Psoas muscle (tissue), 8 donors: ENCODE results near the gene STK17A. TPM values are rescaled to one million over a fixed set of nuclear protein-coding genes. Genes with fewer than 3 reads are reported as not detected.
"Not testable (repeated sequence)": the region's sequence is repeated elsewhere in the genome, so short reads cannot be mapped to it uniquely, and the experiment has no call there.

Experiments
- ATAC-seq, 4 donors: fragments of 200-7000 bp; cut with Tn5 transposase; one replicate each; pipeline ENCODE4 v1.9.1; 2020; ENCODE audit warnings: moderate library complexity in 3 of 4, mild to moderate bottlenecking in 2 of 4
- DNase-seq, 2 donors: peaks; one replicate each; pipeline ENCODE4 v3.0.0-alpha.2; 2020
- H3K27ac ChIP-seq: fragments of 200-600 bp; one replicate; pipeline ENCODE4 v1.8.0; 2022
- H3K27me3 ChIP-seq, 3 donors: fragments of 200-600 bp in 1 of 3; one replicate each; pipeline versions ENCODE4 v1.6.1 to v1.8.0; 2013 to 2022; ENCODE audit warnings: low read length in 2 of 3, mild to moderate bottlenecking in 2 of 3, moderate library complexity in 1 of 3; ENCODE audit not compliant: insufficient read depth in 3 of 3
- H3K36me3 ChIP-seq, 2 donors: fragments of 200-600 bp in 1 of 2; one replicate each; pipeline versions ENCODE4 v1.6.1 to v1.8.0; 2013 to 2022; ENCODE audit warnings: low read depth in 1 of 2, mild to moderate bottlenecking in 1 of 2, moderate library complexity in 1 of 2; ENCODE audit not compliant: insufficient read depth in 1 of 2
- H3K4me1 ChIP-seq: fragments of 200-600 bp; one replicate; pipeline ENCODE4 v1.8.0; 2022
- H3K4me3 ChIP-seq: fragments of 200-600 bp; one replicate; pipeline ENCODE4 v1.8.0; 2022; ENCODE audit warnings: mild to moderate bottlenecking
- H3K9me3 ChIP-seq: fragments of 200-600 bp; one replicate; pipeline ENCODE4 v1.8.0; 2022
- WGBS, 3 donors: extraction: QIAGEN DNeasy Blood & Tissue Kit; methylation state at CpG; one replicate each; pipeline versions ENCODE4 v1.1.6 to v1.1.7; 2013; 5-methylcytosine and 5-hydroxymethylcytosine counted together
- intact Hi-C, 2 donors: fragments of 100-400 bp; cut with DNase I; formaldehyde crosslinking; loops; one replicate each; pipeline versions ENCODE4 v1.11.0 to v1.14.2; 2022
- polyA plus RNA-seq, 3 donors: library from polyadenylated mRNA; stranded (reverse); fragments of 200-250 nt; gene quantifications; one replicate each; pipeline ENCODE4 v1.2.3, GENCODE V29; 2013
- total RNA-seq, 4 donors: library from RNA; stranded (reverse); fragmentation: NEBNext Ultra II Directional in 2 of 4; extraction: Animal tissue kit (Norgen Biotek cat#: 25700) in 2 of 4; gene quantifications; one replicate each; pipeline versions ENCODE4 v1.2.1 to v1.2.4, GENCODE V29; 2021 to 2023
- TF ChIP-seq, protein P1 (sequence below): fragments of 200-600 bp; IDR thresholded peaks from one replicate; pipeline ENCODE4 v1.8.0; 2022; ENCODE audit warnings: antibody characterized with exemption
- donor health status: healthy with polysubstance abuse.
- donor health status: DM: no; HTN: no; CAD: no; lungs with moderate emphysema.
- donor health status: Bipolar disorder and iron deficiency.
- donor health status: healthy.
- donor health status: DM: yes; HTN: yes; CAD: no.
- donor health status: DM: no; HTN: no; CAD: no.
- donor health status: DM: no; HTN: no; CAD: no.
- donor health status: DM: yes; HTN: yes; CAD: no.

Gene STK17A
- total and polyA plus RNA-seq, 7 donors, result 16.5 to 47.5 (median 21.4) TPM

DNA sequence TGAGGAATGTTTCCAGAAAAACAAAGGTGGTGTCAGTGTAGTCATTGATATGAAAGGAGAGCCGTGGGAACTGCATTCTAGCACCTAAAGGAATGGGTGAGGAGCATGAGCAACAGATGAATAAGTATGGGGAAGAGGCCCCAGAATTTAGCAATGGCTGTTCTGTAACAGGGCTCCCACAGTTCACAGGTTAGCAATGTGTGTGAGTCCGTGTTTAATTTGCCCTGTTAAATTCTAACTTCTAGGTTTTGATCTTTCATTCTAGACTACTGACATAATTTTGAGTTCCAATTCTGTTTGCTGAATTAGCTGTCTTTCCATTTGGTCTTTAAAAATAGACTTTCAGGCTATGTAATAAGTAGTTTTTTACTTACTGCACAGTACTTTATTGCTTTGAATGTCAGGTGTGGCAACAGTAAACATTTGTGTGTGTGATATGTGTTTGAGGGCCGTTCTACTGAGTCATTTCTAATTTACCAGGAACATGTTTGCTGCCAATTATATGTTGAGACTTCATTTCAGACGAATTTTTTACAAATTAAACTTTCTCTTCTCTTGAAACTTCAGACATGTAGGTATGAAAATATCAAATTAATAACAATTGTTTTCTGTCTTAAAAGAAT lies 8.8 kb downstream of the STK17A start:
- Histone ChIP-seq H3K27ac (no peak overlapping the region), H3K36me3 (peaks cover 0 to 9% of the 10 kb centered on the region in 2 donors), H3K9me3 (no peaks in the 10 kb centered on the region), H3K4me1 (peaks cover 7% of the 10 kb centered on the region), H3K4me3 (no peak overlapping the region), H3K27me3 (no peaks in the 10 kb centered on the region)
- ATAC-seq (peak in 3 of 4 donors; percentile 48 to 83 (median 58)), DNase-seq (no peak)
- WGBS, 3 donors, result 55 to 67% (median 57%) methylated on average over 4 of the region's 4 CpGs
- intact Hi-C loops, result no loop called here
- TF ChIP-seq, protein P1, sequence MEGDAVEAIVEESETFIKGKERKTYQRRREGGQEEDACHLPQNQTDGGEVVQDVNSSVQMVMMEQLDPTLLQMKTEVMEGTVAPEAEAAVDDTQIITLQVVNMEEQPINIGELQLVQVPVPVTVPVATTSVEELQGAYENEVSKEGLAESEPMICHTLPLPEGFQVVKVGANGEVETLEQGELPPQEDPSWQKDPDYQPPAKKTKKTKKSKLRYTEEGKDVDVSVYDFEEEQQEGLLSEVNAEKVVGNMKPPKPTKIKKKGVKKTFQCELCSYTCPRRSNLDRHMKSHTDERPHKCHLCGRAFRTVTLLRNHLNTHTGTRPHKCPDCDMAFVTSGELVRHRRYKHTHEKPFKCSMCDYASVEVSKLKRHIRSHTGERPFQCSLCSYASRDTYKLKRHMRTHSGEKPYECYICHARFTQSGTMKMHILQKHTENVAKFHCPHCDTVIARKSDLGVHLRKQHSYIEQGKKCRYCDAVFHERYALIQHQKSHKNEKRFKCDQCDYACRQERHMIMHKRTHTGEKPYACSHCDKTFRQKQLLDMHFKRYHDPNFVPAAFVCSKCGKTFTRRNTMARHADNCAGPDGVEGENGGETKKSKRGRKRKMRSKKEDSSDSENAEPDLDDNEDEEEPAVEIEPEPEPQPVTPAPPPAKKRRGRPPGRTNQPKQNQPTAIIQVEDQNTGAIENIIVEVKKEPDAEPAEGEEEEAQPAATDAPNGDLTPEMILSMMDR, result no peak

DNA sequence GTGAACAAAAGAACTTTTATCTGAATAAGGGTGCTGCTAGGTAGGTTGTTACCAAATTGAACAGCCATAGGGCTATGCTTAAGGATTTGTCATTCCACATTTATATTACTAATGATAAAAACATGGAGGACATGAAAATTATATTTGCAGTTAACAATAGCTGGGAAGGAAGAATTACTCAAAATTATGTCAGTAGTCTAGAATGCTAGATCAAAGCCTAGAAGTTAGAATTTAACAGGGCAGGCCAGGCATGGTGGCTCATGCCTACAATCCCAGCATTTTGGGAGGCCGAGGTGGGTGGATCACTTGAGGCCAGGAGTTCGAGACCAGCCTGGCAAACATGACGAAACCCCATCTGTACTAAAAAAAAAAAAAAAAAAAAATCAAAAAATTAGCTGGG lies 9.4 kb downstream of the STK17A start:
- Histone ChIP-seq H3K27ac (no peak overlapping the region), H3K4me1 (peaks cover 7% of the 10 kb centered on the region), H3K9me3 (no peaks in the 10 kb centered on the region), H3K4me3 (no peak overlapping the region), H3K27me3 (no peaks in the 10 kb centered on the region), H3K36me3 (peaks cover 0 to 14% of the 10 kb centered on the region in 2 donors)
- intact Hi-C loops, result no loop called here
- TF ChIP-seq, protein P1, result no peak
- WGBS, 3 donors, result 88 to 98% (median 93%) methylated on average over 3 of the region's 3 CpGs
- DNase-seq (no peak), ATAC-seq (no peak)

DNA sequence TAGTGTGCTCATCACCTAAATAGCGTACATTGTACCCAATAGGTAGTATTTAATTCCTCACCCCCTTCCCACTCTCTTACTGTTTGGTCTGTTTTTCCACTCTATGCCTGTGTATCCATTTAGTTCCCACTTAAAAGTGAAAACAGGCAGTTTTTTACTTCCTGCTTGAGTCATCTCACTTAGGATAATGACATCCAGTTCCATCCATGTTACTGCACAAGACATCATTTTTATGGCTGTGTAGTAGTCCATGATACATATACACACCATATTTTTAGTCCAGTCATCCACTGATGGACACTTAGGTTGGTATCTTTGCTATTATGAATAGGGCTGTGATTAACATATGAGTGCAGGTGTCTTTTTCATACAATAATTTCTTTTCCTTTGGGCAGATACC lies 10.1 kb downstream of the STK17A start:
- no peak overlapping the region for H3K4me3 ChIP-seq
- H3K4me1 ChIP-seq, result peaks cover 7% of the 10 kb centered on the region
- 93 to 100% (median 95%) methylated on average over 1 of the region's 1 CpG for WGBS, 3 donors
- ATAC-seq (no peak), DNase-seq (no peak)
- no peaks in the 10 kb centered on the region for H3K9me3 ChIP-seq
- H3K27me3 ChIP-seq, result no peaks in the 10 kb centered on the region
- TF ChIP-seq, protein P1, result no peak
- intact Hi-C loops, result no loop called here
- H3K27ac ChIP-seq, result no peak overlapping the region
- H3K36me3 ChIP-seq, result peaks cover 0 to 21% of the 10 kb centered on the region in 2 donors

DNA sequence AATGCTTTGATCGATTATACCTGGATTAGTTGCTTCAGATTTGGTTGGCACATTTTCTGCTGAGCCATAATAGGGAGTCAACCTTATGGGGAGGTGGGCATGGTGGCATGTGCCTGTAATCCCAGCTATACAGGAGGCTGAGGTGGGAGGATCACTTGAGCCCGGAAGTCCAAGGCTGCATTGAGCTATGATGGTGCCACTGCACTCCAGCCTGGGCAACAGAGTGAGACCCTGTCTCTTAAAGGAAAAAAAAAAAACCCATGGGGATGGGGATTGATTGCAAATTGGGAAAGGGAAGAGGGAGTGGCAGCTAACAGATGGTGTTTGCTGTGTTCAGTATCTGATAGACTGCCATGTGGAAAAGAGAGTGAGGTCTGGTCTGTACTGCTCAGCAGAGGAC lies 11.1 kb downstream of the STK17A start:
- TF ChIP-seq, protein P1, result no peak

DNA sequence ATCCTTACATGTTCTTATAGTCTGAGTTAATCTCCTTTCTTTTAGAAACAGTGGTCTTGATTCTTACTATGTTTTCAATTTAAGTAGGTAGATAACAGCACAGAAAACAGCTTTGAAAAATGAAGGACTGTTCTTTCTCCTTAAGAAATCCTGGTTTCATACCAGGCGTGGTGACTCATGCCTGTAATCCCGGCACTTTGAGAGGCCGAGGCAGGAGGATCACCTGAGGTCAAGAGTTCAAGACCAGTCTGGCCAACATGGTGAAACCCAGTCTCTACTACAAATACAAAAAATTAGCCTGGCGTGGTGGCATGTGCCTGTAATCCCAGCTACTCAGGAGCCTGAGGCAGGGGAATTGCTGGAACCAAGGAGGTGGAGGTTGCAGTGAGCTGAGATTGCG lies 13.5 kb downstream of the STK17A start:
- WGBS, 3 donors, result 83 to 91% (median 87%) methylated on average over 5 of the region's 5 CpGs
- ATAC-seq, DNase-seq: not testable (repeated sequence)

More for the DNA sequence above, 11.1 kb downstream of the STK17A start:
- Histone ChIP-seq H3K27me3 (no peaks in the 10 kb centered on the region), H3K4me1 (peaks cover 7% of the 10 kb centered on the region), H3K4me3 (no peak overlapping the region), H3K36me3 (peaks cover 0 to 31% of the 10 kb centered on the region in 2 donors), H3K27ac (no peak overlapping the region), H3K9me3 (no peaks in the 10 kb centered on the region)
- no peak for ATAC-seq
- intact Hi-C loops, result no loop called here
- WGBS, 3 donors, result 91 to 93% (median 92%) methylated on average over 2 of the region's 2 CpGs
- no peak for DNase-seq

More for the DNA sequence above, 13.5 kb downstream of the STK17A start:
- H3K4me3 ChIP-seq, H3K4me1 ChIP-seq, H3K9me3 ChIP-seq, H3K27ac ChIP-seq, H3K27me3 ChIP-seq, intact Hi-C loops: not testable (repeated sequence)
- H3K36me3 ChIP-seq, result peaks cover 2 to 43% of the 10 kb centered on the region in 2 donors
